MCF 10A (cell line): ENCODE results near the gene NUDC. TPM values are rescaled to one million over a fixed set of nuclear protein-coding genes. Genes with fewer than 3 reads are reported as not detected.

Experiments
- BruUV-seq: library from RNA; stranded (reverse); fragments of 400-500 nt; replicated peaks from 2 replicates; lab custom pipeline; 2021; lab: Mats Ljungman, UMichigan
- CTCF ChIA-PET: fragments of 300-600 bp; sonication (Branson Sonifier 250); formaldehyde crosslinking; extraction: SDS; loops from one replicate; lab custom pipeline; 2021; ENCODE audit warnings: antibody characterized with exemption, inconsistent platforms; lab: Yijun Ruan, JAX
- POLR2A ChIA-PET: fragments of 300-600, 350-650 bp; sonication (Branson Sonifier 250); formaldehyde crosslinking; extraction: SDS; loops from one replicate; lab custom pipeline; 2020; ENCODE audit warnings: antibody characterized with exemption, inconsistent platforms; lab: Yijun Ruan, JAX
- DNase-seq: peaks from one replicate; pipeline ENCODE4 v3.0.0-alpha.2; 2018; ENCODE audit not compliant: unreplicated experiment
- H3K27ac Mint-ChIP-seq: one replicate; pipeline ENCODE4 v1.8.0; 2022; ENCODE audit warnings: mild to moderate bottlenecking, low read depth, mixed read lengths; ENCODE audit not compliant: unreplicated experiment
- H3K27me3 Mint-ChIP-seq: one replicate; pipeline ENCODE4 v1.8.0; 2022; ENCODE audit warnings: mixed read lengths; ENCODE audit not compliant: insufficient read depth, unreplicated experiment
- H3K36me3 Mint-ChIP-seq: one replicate; pipeline ENCODE4 v1.8.0; 2022; ENCODE audit warnings: mild to moderate bottlenecking, moderate library complexity, mixed read lengths; ENCODE audit not compliant: insufficient read depth, unreplicated experiment
- H3K4me1 Mint-ChIP-seq: one replicate; pipeline ENCODE4 v1.8.0; 2022; ENCODE audit warnings: mixed read lengths; ENCODE audit not compliant: insufficient read depth, unreplicated experiment
- H3K4me3 Mint-ChIP-seq: one replicate; pipeline ENCODE4 v1.8.0; 2022; ENCODE audit warnings: mild to moderate bottlenecking, moderate library complexity, mixed read lengths; ENCODE audit not compliant: unreplicated experiment
- H3K9me3 Mint-ChIP-seq: one replicate; pipeline ENCODE4 v1.8.0; 2022; ENCODE audit warnings: mixed read lengths; ENCODE audit not compliant: unreplicated experiment
- CTCF ChIP-seq: fragments of 200-600 bp; IDR thresholded peaks from one replicate; pipeline ENCODE4 v1.8.0; 2022; ENCODE audit warnings: antibody characterized with exemption, mild to moderate bottlenecking; ENCODE audit not compliant: unreplicated experiment
- intact Hi-C: fragments of 100-400 bp; cut with micrococcal nuclease; formaldehyde crosslinking; loops from 2 replicates; pipeline ENCODE4 v1.14.1; 2022
- total RNA-seq: library from RNA; stranded (reverse); gene quantifications from 2 replicates; pipeline ENCODE4 v1.2.3, GENCODE V29; 2022

NUDC gene
- total RNA-seq, 1 experiment from 2014 or later, result 106 TPM

GRCh38 chr1:26991310-26992116 lies 70.0 kb downstream of the NUDC start:
- TF ChIP-seq CTCF, result no peak
- intact Hi-C loops, result no loop called here
- H3K27me3 Mint-ChIP-seq, result no peaks in the 10 kb centered on the region
- CTCF ChIA-PET, result interaction anchor here (0.5 to 8.6 kb wide), 5 partner anchors 12 to 166 kb away, joined by 3 to 72 read pairs (median 3); no protein-coding TSS in a partner anchor
- no peak for DNase-seq
- no peak overlapping the region for H3K27ac Mint-ChIP-seq
- peaks cover 11% of the 10 kb centered on the region for H3K36me3 Mint-ChIP-seq
- H3K4me1 Mint-ChIP-seq, result peaks cover 33% of the 10 kb centered on the region
- H3K9me3 Mint-ChIP-seq, result no peaks in the 10 kb centered on the region
- POLR2A ChIA-PET, result interaction anchor here (0.6 to 1.6 kb wide), 3 partner anchors 20 to 51 kb away, joined by 3 to 4 read pairs (median 3); no protein-coding TSS in a partner anchor
- H3K4me3 Mint-ChIP-seq, result no peak overlapping the region
- BruUV-seq, result no TSS peak

- TF ChIP-seq CTCF, result no peak
- intact Hi-C loops, result no loop called here
- CTCF ChIA-PET, result interaction anchor here (0.6 to 9.9 kb wide), 3 partner anchors 19 to 131 kb away, joined by 3 to 118 read pairs (median 72); partner anchors contain the start of gene TENT5B
- POLR2A ChIA-PET, result interaction anchor here (0.5 to 11.3 kb wide), 20 partner anchors 9 to 1036 kb away, joined by 3 to 535 read pairs (median 6); partner anchors contain the start of genes GPATCH3, KDF1, NUDC and SLC9A1
- H3K27ac Mint-ChIP-seq, result peak within 1 kb of the TSS; percentile 92
- peak; percentile 81 for DNase-seq
- no peaks in the 10 kb centered on the region for H3K27me3 Mint-ChIP-seq
- H3K4me3 Mint-ChIP-seq, result peak within 1 kb of the TSS; percentile 80
- no peaks in the 10 kb centered on the region for H3K9me3 Mint-ChIP-seq
- H3K4me1 Mint-ChIP-seq, result peaks cover 45% of the 10 kb centered on the region
- BruUV-seq, result no TSS peak
- H3K36me3 Mint-ChIP-seq, result peaks cover 21% of the 10 kb centered on the region
Measured at GRCh38 chr1:26993237-26994019, 71.9 kb downstream of the NUDC start, which contains the start of gene TRNP1. TSS of gene TRNP1 (plus strand) at chr1:26993692. CDS start at chr1:26993787, 95 bp downstream.

GRCh38 chr1:26994020-26994786 lies 72.7 kb downstream of the NUDC start:
- H3K4me1 Mint-ChIP-seq, result peaks cover 51% of the 10 kb centered on the region
- ChIA-PET CTCF (interaction anchor here (0.6 to 9.9 kb wide), 7 partner anchors 11 to 241 kb away, joined by 3 to 118 read pairs (median 4); partner anchors contain the start of gene TENT5B), POLR2A (interaction anchor here (0.6 to 11.3 kb wide), 20 partner anchors 8 to 376 kb away, joined by 3 to 535 read pairs (median 6); partner anchors contain the start of genes GPATCH3, KDF1, MAP3K6 and NUDC)
- DNase-seq, result no peak
- no TSS peak for BruUV-seq
- H3K4me3 Mint-ChIP-seq, result peak overlapping the region; percentile 80
- H3K9me3 Mint-ChIP-seq, result no peaks in the 10 kb centered on the region
- no peak for TF ChIP-seq CTCF
- H3K27ac Mint-ChIP-seq, result peak overlapping the region; percentile 92
- H3K36me3 Mint-ChIP-seq, result peaks cover 28% of the 10 kb centered on the region
- intact Hi-C loops, result no loop called here
- H3K27me3 Mint-ChIP-seq, result no peaks in the 10 kb centered on the region
